ENCODE measurements around the gene RNF214. TPM values are rescaled to one million over a fixed set of nuclear protein-coding genes. Genes with fewer than 3 reads are reported as not detected.

The RNF214 gene
- total and polyA plus RNA-seq, 7 donors: 12.4 to 39.4 (median 31.0) TPM

- no peaks in the 10 kb centered on the region for H3K27me3 ChIP-seq (ENCODE audit: insufficient read depth in 3 of 3, low read length in 2 of 3)
- DNase-seq (no peak), ATAC-seq (no peak)
- TF ChIP-seq CTCF (IDR thresholded peaks at IDR 0.05): no peak
- H3K4me1 ChIP-seq: no peaks in the 10 kb centered on the region
- no peak overlapping the region for H3K27ac ChIP-seq
- 91 to 94% (median 92%) methylated on average over 22 of the region's 22 CpGs for WGBS, 3 donors
- no peaks in the 10 kb centered on the region for H3K9me3 ChIP-seq
- intact Hi-C loops (cut with DNase I): no loop called here
- H3K36me3 ChIP-seq (ENCODE audit: insufficient read depth in 1 of 2, low read depth in 1 of 2): peaks cover 0 to 89% of the 10 kb centered on the region in 2 donors
- H3K4me3 ChIP-seq: no peak overlapping the region
Observed at GRCh38 chr11:117189191-117189940, 43.1 kb upstream of the RNF214 start.

DNA sequence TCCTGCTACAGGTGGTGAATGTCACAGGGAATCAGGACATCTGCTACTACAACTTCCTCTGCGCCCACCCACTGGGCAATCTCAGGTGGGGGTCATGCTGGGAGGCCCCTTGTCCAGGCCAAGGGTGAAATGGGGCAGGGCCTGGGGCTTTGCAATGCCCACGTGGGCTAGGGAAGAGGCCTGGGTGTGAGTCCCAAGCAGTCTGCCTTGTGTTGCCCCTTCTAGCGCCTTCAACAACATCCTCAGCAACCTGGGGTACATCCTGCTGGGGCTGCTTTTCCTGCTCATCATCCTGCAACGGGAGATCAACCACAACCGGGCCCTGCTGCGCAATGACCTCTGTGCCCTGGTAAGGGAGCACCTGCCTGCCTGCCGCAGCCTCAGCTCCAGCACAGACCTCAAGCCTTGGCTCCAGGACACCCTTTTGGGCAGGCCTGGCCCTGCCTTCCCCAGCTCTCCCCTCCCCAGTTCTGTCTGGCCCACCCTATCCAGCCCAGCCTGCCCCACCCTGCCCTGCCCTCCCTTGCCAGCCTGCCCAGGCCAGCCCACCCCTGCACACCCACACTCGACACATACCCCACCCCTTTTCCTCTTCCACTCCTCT lies 42.4 kb upstream of the RNF214 start:
- ATAC-seq: no peak
- intact Hi-C loops (cut with DNase I): no loop called here
- H3K27ac ChIP-seq: no peak overlapping the region

DNA sequence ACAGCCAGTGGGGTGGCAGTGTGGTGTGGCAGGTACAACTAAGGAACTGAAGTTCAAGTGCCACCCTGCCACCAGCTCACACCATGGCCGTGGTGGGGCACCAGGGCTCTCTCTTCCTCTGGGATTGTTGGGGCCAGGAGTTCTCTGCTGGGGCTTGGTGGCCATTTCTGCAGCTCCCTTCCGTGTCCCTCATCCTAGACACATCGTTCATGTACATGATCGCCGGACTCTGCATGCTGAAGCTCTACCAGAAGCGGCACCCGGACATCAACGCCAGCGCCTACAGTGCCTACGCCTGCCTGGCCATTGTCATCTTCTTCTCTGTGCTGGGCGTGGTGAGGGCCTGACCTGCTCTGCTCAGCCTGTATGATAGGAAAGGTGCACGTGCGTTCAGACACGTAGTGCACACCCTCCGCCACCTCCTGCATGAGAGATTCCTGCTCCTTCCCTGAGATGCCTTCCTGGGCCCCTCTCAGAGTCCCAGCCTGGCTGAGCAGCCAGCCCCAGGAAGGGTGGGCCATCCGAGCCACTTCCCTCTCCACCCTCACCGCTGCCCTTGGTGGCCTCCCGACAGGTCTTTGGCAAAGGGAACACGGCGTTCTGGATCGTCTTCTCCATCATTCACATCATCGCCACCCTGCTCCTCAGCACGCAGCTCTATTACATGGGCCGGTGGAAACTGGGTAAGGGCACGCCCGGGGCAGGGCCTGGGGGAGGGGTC lies 40.6 kb upstream of the RNF214 start:
- peak in 1 of 2 donors; percentile 28 for DNase-seq
- no peaks in the 10 kb centered on the region for H3K9me3 ChIP-seq
- H3K27me3 ChIP-seq (ENCODE audit: insufficient read depth in 3 of 3, low read length in 2 of 3): no peaks in the 10 kb centered on the region
- H3K27ac ChIP-seq: no peak overlapping the region
- intact Hi-C loops (cut with DNase I): no loop called here
- no peak for ATAC-seq
- no peak for TF ChIP-seq CTCF (IDR thresholded peaks at IDR 0.05)
- WGBS, 3 donors: 90 to 95% (median 92%) methylated on average over 26 of the region's 26 CpGs
- peaks cover 0 to 85% of the 10 kb centered on the region in 2 donors for H3K36me3 ChIP-seq (ENCODE audit: insufficient read depth in 1 of 2, low read depth in 1 of 2)
- no peak overlapping the region for H3K4me3 ChIP-seq
- H3K4me1 ChIP-seq: no peaks in the 10 kb centered on the region

More for the DNA sequence above, 42.4 kb upstream of the RNF214 start:
- no peaks in the 10 kb centered on the region for H3K4me1 ChIP-seq
- WGBS, 3 donors: 86 to 87% (median 87%) methylated on average over 8 of the region's 8 CpGs
- no peaks in the 10 kb centered on the region for H3K9me3 ChIP-seq
- H3K36me3 ChIP-seq (ENCODE audit: insufficient read depth in 1 of 2, low read depth in 1 of 2): peaks cover 0 to 84% of the 10 kb centered on the region in 2 donors
- no peak overlapping the region for H3K4me3 ChIP-seq
- DNase-seq: no peak
- H3K27me3 ChIP-seq (ENCODE audit: insufficient read depth in 3 of 3, low read length in 2 of 3): no peaks in the 10 kb centered on the region
- no peak for TF ChIP-seq CTCF (IDR thresholded peaks at IDR 0.05)

DNA sequence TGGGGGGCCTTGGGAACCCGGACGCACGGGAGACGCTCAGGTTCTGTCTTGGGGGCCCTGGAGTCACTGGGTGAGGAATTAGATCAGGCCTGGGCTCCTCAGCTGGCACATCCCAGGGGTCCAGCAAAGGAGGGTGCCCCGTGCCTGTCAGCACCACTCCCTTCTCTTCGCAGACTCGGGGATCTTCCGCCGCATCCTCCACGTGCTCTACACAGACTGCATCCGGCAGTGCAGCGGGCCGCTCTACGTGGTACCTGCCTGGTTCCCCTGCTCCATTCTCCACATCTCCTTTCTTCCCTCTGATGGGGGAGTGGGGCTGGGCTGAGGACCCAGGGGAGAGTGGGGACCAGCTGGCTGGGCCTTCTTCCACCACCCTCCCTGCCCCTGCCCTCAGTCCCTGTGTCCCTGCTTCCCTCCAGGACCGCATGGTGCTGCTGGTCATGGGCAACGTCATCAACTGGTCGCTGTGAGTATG lies 40.0 kb upstream of the RNF214 start:
- ATAC-seq (no peak), DNase-seq (peak in 1 of 2 donors; percentile 44)
- WGBS, 3 donors: 88 to 94% (median 92%) methylated on average over 13 to 17 of the region's 17 CpGs
- Histone ChIP-seq H3K4me1 (no peaks in the 10 kb centered on the region), H3K9me3 (no peaks in the 10 kb centered on the region), H3K36me3 (ENCODE audit: insufficient read depth in 1 of 2, low read depth in 1 of 2) (peaks cover 0 to 82% of the 10 kb centered on the region in 2 donors), H3K27ac (no peak overlapping the region), H3K27me3 (ENCODE audit: insufficient read depth in 3 of 3, low read length in 2 of 3) (no peaks in the 10 kb centered on the region), H3K4me3 (no peak overlapping the region)
- intact Hi-C loops (cut with DNase I): no loop called here
- no peak for TF ChIP-seq CTCF (IDR thresholded peaks at IDR 0.05)
